Transverse colon (tissue), 4 donors: ENCODE measurements around the gene INPP5K.

ENCODE experiments used
- CTCF ChIP-seq, 5 experiments: fragments of 200-600 bp in 3 of 5; fragments of 450-650 bp in 2 of 5; sonication (generic) in 3 of 5; IDR thresholded peaks; 1 replicate in 2 of 5; 2 replicates in 3 of 5; pipeline ENCODE4 v1.5.1; 2016 to 2017; ENCODE audit warnings: antibody characterized with exemption in 5 of 5, inconsistent platforms in 3 of 5, mild to moderate bottlenecking in 2 of 5, moderate library complexity in 1 of 5
- EP300 ChIP-seq: sonication (generic); formaldehyde crosslinking; IDR thresholded peaks from one replicate; pipeline ENCODE4 v1.6.1; 2017; ENCODE audit warnings: antibody characterized with exemption, low read depth
- POLR2A ChIP-seq: fragments of 450-650 bp; IDR thresholded peaks from one replicate; pipeline ENCODE4 v1.6.1; 2016; ENCODE audit warnings: antibody characterized with exemption, mild to moderate bottlenecking, moderate library complexity
- POLR2AphosphoS5 ChIP-seq, 3 donors: sonication (generic); formaldehyde crosslinking; IDR thresholded peaks; one replicate each; pipeline ENCODE4 v1.6.1; 2016; ENCODE audit warnings: antibody characterized with exemption in 3 of 3

DNA sequence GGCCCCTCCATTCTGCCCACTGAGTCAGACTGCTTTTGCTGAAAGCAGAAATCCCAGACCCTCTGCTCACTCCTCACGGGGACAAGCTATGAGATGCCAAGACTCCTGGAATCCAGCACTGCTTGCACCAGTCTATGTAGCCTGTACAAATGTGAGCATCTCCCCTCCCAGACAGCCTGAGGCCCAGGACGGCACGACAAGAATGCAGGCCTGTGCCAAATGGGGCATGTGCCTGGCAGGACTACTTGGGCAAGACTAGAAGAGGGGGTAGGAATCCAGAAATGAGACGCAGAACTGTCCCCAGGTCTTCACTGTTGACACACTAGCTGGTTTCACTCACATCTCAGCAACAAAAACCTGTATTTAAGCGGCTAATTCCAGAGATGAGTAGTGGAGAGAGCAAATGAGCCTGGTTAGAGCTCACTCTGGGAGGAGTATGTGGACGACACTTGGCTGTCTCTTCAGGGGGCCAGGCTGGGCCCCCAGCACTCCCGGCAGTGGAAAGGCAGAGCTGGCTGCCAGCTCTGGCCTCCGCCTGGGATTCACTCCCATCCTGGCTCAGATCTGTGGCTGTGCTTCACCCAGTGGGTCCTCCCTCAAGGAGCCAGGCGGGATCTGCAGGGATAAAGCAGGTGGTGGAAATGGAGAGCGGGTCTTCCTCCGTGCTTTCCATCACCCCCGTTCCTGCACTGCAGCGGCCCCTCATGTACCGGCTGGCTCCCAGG lies 21.0 kb downstream of the INPP5K start:
- TF ChIP-seq EP300 (no peak), CTCF (IDR thresholded peaks at IDR 0.05) (no peak), POLR2A (no peak), POLR2AphosphoS5 (IDR thresholded peaks at IDR 0.05) (peak in 2 of 3 donors; percentile 22 to 64)
